NCI-H128 (cell line): ENCODE results near the gene PANK4.

Source experiments
- DNase-seq: peaks from one replicate; lab custom pipeline; 2025; ENCODE audit not compliant: unreplicated experiment; lab: John Stamatoyannopoulos, UW

PANK4 gene

DNA sequence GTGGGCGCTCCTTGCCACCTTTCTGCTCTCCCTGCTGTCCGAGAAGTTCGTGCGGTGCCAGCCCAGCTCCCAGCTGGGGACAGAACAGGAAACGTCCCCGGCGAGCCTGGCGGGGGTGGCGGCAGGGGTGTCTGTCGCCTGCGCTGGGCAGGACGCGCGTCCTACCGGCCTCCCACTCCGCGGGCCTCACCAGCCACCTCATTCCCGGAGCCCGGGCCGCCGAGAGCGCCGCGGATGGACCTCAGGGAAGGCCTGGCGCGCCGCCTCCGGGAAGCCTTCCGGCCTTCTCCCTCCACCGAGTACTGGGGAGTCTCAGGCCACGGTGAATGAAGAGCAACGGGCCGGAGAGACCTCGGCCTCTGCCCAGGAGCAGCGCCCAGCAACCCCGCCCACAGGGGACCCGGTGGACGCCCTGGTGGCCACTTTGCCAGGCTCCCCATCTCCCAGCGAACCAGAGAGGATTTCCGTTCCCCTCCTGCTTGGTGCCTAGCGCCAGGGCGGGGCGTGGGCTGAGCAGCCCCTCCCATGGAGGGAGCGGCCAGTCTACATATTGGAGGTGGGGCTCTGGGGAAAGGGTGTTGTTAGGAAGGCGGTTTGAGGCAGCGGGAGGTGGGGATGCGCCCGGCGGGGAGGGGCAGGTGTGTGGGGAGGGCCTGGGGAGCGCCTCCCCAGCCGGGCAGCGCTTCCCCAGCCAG is 20.3 kb upstream of the PANK4 start:
- DNase-seq = no peak

DNA sequence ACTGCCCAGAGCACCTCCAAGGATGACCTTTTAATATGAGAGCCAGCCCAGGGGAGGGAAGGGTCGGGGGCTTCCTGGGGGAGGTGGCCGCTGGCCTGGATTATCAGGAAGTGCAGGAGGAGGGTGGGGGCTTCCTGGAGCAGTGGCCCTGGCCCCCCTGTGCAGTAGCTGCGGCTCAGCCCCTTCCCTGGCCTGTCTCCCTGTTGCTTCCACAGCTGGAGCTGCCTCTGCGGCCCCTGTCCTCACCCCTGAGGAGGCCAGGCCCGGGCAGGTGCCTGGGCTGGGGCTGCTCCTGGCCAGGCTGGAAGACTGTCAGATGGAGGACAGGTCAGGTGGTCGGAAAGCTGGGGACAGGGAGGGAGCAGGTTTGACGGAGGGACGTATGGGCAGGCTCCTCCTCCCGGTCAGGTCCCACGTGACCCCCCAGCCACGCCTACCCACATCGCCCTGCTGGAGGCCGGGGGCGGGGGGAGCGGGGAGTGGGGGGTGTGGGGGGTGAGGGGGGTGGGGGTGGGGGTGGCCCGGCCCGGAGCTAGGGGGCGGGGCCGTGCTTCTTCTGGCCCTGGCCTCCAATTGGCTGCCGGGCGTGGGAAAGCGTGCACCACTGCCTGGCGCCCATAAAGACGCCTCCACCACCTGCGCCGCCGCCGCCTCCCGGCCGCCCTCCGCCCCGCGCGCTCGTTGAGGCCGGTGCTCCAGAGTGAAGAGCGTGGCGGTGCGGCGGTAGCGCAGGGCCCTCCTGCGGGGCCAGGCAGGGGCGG is 19.5 kb upstream of the PANK4 start:
- no peak for DNase-seq

GRCh38 chr1:2544875-2545640 is 18.7 kb upstream of the PANK4 start:
- DNase-seq = no peak

DNA sequence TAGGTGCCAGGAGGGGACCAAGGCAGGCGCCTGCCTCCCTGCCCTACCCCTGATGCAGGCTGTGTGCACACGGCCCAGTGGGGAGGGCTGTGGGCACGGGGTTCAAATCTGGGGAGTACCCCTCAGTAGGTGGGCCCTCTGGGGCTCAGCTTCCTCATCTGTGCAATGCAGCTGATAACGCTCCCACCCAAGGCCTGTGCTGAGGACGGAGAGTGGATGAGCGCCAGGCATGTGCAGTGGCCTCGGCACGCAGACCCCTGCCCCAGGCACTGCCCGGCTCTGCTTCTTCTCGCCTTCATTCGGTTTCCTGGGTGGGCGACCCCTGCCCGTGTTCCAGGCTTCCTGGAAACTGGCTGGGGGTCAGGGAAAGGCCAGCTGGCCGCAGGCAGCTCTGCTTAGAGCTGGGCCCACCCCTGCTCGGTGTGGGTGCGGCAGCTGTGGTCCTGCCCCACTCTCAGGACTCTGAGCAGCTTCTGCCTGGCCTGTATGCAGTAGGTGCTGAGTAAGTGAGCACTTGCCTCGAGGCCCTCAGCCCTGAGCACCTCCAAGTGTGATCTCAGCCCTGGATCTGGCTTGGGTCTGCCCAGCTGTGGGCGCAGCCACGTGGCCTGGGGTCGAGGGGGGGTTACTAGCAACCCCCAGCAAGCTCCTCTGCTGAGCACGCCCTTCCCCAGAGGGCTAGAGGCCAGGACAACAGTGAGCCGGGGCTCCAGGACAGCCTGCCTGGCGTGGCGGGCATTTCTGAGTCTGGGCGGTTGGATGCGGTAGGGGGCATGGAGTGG is 17.9 kb upstream of the PANK4 start:
- no peak for DNase-seq

DNA sequence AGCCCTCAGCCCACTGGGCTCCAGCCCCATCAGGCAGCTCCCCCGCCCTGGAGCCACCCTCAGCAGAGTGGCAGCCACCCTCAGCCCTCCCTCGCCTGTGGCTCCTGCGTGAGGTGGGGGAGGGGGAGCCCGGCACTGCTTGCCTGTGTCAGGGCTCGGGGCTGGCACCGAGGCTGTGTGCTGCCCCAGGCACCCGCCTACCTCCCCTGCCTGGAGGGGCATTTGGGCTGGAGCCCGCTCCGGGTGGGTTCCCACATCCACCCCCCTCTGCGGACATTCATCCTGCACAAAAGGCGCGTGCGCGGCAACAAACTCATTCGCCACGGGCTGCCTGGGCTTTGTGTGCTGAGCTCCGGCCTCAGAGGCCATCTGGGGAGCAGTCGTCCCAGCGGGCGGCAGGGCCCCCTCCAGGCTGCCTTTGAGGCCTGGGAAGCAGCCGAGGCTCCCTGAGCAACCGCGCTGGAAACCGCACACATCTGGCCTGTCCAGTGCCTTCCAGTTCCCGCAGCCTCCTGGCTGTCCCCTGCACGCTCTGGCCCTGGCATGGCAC is 17.2 kb upstream of the PANK4 start:
- DNase-seq = no peak

DNA sequence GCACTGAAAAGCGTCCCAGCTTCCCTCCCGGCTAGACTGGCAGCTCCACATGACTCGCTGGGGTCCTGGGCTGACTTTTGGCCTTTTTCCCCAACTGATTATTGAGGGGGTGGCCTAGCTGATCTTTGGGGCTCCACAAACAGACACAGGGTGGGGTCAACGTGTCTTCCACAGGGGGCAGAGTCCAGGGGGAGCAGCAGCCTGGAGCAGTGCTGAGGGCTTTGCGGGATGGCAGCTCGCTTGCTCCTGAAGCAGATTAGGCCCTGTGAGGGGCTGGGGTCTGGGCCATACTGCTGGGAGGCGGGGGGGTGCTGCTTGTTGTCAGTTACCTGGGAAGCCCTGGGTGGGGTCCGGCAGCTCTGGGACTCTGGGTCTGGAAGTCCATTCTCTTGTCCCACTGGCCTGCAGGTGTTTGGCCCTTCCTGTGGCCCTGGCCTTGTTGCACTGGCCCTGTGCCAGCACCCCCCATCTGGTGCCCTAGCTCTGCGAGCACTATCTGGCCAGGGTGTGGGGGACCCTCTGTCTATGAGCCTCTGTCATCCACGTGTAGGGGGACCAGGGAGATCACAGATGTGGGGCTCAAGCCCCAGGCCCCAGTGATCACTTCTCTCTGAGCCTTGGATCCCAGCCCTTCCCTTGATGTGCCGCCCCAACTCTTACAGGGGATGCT is 16.0 kb upstream of the PANK4 start:
- no peak for DNase-seq

GRCh38 chr1:2541619-2542245 is 15.3 kb upstream of the PANK4 start:
- DNase-seq = no peak

- no peak for DNase-seq
Measured at GRCh38 chr1:2540816-2541492, 14.6 kb upstream of the PANK4 start.

GRCh38 chr1:2539312-2539907 is 13.0 kb upstream of the PANK4 start:
- DNase-seq = no peak

DNA sequence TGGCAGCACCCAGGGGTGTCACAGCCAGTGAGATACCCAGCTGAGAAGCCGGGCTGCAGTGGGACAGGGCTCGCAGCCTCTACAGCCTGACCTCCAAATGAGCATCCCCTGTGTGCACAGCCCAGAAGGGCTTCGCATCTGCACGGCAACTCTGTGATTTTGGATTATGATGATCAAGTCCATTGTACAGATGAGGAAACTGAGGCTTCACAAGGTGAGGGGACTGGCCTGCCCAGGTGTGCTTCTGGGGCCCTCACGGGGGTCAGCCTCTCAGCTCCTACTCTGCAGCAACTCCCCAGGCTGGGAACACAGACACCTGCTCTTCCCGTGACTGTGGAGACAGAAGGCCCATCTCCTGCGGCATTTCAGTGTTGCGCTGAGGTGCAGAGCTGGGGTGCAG is 12.5 kb upstream of the PANK4 start:
- DNase-seq = no peak

DNA sequence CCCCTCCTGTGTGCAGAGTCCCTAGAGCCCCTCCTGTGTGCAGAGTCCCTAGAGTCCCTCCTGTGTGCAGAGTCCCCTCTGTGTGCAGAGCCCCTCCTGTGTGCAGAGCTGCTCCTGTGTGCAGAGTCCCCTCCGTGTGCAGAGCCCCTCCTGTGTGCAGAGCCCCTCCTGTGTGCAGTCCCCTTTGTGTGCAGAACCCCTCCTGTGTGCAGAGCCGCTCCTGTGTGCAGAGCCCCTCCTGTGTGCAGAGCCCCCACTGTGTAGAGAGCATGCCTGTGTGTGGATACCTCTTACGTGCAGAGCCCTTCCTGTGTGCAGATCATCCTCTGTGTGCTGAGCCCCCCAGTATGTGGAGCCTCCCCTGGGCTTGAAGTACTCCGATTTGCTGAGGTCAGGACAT is 12.0 kb upstream of the PANK4 start:
- no peak for DNase-seq

GRCh38 chr1:2537784-2538115 is 11.4 kb upstream of the PANK4 start:
- DNase-seq = no peak

DNA sequence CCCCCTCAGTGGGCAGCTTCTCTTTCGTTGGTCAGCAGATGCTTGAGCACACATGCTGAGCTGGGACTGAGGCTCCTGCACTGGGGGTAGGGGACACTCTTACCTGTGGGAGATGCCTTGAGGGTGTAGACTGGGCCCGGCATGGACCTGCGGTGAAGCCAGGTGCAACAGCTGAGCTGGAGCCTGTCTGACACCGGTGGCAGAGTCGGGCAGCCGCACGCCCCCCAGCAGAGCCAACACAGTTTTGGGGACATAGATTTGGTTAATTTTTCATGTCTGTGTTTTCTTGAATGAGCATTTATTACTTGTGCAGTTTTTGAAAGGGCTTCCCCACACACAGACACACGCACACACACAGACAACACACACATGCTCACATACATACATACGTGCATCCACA is 9.6 kb upstream of the PANK4 start:
- DNase-seq = no peak

DNA sequence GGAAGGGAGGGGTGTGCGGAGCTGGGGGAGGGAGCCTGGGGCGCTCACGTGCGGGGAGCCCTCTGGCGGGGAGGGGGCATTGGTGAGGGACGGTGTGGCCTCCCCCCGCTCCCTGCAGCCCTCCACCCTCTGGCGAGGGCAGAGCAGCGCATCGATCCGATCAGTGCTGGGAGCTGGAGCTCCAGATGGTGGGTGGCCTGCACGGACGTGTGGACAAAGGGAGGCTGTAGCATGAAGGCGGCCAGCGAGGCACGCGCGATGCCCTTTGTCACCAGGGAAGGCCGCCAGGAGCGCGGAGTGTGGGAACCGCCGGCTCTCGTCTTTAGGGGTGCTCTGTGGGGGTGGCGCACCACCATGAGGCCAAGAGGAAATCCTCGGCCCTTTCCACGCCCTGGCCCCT is 9.1 kb upstream of the PANK4 start:
- DNase-seq = no peak

DNA sequence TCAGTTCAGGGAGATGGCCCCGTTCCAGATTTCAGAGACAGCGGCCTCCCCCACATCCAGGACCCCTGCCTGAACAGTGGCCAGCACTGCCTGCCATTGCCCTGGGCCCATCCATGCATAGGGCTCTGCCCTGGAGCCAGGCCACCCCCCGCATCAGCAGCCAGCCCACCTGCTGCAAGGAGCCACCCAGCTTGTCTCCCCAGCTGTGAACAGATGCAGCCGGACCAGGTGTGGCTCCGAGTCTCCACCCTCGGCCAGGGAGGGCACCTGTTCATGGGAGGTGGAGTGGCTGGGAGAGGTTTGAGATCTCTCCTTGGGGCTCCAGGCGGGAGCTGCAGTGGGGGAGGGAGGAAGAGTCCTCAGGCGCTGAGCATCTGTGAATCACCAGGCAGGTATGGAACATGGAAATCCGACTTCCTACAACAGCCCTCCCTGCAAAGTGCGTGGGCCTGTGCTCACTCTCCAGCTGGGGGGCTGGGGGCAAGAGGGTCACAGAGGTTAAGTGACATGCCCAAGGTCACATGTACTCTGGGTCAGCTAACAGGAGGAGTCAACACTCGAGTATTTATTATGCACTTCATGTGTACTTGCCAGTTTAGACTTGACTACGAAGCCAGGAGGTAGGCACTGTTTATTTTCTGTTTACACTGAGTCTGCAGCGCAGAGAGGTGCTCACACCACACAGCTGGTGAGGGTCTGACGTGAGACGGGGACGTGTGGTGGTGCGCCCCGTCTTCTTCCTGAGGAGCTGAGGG is 8.5 kb upstream of the PANK4 start:
- peak; percentile 41 for DNase-seq

- no peak for DNase-seq
Measured at GRCh38 chr1:2534315-2534686, 7.9 kb upstream of the PANK4 start.

- DNase-seq = no peak
Measured at GRCh38 chr1:2533365-2533764, 7.0 kb upstream of the PANK4 start.

GRCh38 chr1:2532485-2533160 is 6.2 kb upstream of the PANK4 start:
- DNase-seq = no peak
